Brain microvascular endothelial cell (primary cell): Measurements from ENCODE around the gene PCBP3.

ENCODE experiments used
- DNase-seq: peaks from one replicate; pipeline ENCODE4 v3.0.0-alpha.2; 2020
- H3K27ac ChIP-seq: fragments of 250-450 bp; sonication (Bioruptor Pico); 2 replicates; pipeline ENCODE4 v1.5.1; 2020; ENCODE audit warnings: mild to moderate bottlenecking, moderate library complexity
- H3K27me3 ChIP-seq: fragments of 250-450 bp; sonication (Bioruptor Pico); replicated peaks from 2 replicates; pipeline ENCODE4 v1.5.1; 2020; ENCODE audit warnings: mild to moderate bottlenecking
- H3K36me3 ChIP-seq: fragments of 250-450 bp; sonication (Bioruptor Pico); replicated peaks from 2 replicates; pipeline ENCODE4 v1.5.1; 2020; ENCODE audit warnings: mild to moderate bottlenecking
- H3K4me3 ChIP-seq: 2 replicates; pipeline ENCODE4 v1.5.1; 2011; ENCODE audit warnings: low read depth, mild to moderate bottlenecking, control low read depth, low read length, moderate library complexity
- in situ Hi-C: cut with HindIII; loops from 2 replicates; pipeline ENCODE4 v1.10.0; 2017; ENCODE audit warnings: low sequenced_read_pairs, low pct_ligation_motif_present
- TF ChIP-seq, protein P1 (sequence below): IDR thresholded peaks from 2 replicates; pipeline ENCODE4 v1.5.1; 2011; ENCODE audit warnings: low read depth, mild to moderate bottlenecking, moderate library complexity, low read length, control low read depth, inconsistent platforms; ENCODE audit errors: missing control alignments

The PCBP3 gene

DNA sequence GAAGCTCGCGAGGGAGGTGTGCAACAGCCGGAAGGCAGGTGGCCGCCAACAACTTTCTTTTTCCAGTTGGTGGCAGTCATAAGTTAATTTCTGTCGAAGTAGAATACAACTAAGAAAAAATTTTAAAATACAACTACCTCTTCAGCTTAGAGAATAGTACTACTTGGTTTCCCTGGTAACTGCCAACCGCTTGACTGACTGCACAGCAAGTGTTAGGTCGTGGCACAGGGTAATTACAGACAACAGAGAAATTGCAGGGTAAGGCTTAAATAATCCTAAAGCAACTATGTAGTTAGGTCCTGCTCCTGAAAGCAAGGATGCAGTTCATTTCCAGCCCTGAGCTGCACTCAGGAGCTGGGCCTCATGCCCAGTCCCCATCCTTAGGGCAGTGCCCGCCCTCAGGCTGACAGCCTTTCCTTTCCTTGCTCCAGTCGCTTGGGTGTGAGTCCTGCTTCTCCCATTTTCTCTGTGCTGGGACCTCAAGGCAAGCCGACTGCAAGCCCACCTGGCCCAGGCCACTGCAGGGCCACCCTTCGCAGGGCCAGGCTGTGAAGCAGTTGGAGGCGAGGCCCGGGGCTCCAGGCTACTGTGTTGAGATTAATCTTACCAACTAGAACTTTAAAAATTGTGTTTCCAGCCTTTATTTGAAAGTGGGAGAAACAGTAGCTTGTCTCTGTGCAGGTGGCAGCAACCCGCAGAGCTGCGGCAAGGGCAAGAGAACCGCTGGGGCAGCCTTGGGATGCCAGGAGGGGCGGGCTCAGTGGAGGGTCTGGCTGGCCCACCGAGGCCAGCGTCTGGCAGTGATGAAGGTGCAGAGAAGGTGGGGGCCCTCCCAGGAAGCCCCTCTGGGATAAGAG lies 148.3 kb downstream of the PCBP3 start:
- Histone ChIP-seq H3K4me3 (no peak overlapping the region), H3K27ac (no peak overlapping the region), H3K27me3 (no peaks in the 10 kb centered on the region), H3K36me3 (no peaks in the 10 kb centered on the region)
- DNase-seq: no peak
- in situ Hi-C loops: no loop called here
- TF ChIP-seq, protein P1, sequence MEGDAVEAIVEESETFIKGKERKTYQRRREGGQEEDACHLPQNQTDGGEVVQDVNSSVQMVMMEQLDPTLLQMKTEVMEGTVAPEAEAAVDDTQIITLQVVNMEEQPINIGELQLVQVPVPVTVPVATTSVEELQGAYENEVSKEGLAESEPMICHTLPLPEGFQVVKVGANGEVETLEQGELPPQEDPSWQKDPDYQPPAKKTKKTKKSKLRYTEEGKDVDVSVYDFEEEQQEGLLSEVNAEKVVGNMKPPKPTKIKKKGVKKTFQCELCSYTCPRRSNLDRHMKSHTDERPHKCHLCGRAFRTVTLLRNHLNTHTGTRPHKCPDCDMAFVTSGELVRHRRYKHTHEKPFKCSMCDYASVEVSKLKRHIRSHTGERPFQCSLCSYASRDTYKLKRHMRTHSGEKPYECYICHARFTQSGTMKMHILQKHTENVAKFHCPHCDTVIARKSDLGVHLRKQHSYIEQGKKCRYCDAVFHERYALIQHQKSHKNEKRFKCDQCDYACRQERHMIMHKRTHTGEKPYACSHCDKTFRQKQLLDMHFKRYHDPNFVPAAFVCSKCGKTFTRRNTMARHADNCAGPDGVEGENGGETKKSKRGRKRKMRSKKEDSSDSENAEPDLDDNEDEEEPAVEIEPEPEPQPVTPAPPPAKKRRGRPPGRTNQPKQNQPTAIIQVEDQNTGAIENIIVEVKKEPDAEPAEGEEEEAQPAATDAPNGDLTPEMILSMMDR: no peak

DNA sequence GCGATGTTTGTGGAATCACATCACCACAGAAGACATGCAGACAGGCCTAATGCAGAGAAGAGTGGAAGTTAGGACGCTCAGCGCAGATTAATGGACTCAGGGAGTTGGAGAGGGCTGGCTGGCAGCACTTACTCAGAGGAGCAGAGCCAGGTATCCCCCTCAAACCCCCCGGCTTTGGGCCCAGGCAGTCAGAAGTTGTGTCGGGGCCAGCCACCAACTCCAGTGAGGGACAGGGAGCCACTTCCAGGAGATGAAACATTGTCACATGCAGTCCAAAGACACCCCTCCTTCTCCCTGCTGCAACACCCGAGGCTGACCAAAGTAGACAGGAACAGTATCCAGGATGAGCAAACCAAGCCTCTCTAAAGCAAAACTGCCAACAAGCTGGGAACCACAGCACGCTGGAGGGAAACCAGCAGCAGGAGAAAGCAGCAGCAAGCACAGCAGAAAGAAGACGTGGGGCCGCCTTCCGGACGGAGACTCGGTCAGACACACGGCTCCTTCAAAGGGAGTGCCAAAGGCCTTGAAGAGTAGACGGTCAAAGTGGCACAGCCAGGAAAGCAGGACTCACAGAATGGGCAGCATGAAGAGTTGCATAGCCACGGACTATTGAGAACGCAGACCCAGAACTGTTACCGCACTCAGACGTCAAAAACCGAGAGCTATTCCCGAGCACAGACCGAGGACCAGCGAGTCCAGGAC lies 149.3 kb downstream of the PCBP3 start:
- no peak for DNase-seq
- Histone ChIP-seq H3K27ac (no peak overlapping the region), H3K27me3 (no peaks in the 10 kb centered on the region), H3K4me3 (no peak overlapping the region), H3K36me3 (no peaks in the 10 kb centered on the region)
- in situ Hi-C loops: no loop called here
- TF ChIP-seq, protein P1: no peak

DNA sequence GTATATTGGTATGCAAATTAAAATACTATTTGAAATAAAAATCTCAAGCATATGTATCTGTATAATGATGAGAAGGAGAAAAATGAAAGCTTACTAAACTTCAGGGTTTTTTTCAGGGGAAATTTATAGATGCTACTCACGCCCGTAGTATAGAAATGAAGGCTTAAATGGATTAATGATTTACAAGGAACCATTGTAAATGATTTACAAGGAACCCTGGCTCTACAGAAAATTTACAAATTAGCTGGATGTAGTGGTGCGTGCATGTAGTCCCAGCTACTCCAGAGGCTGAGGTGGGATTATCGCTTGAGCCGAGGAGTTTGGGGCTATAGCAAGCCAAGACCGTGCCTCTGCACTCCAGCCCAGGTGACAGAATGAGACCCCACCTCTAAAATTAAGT lies 150.5 kb downstream of the PCBP3 start:
- Histone ChIP-seq H3K27me3 (no peaks in the 10 kb centered on the region), H3K4me3 (no peak overlapping the region), H3K27ac (no peak overlapping the region), H3K36me3 (no peaks in the 10 kb centered on the region)
- in situ Hi-C loops: no loop called here
- TF ChIP-seq, protein P1: no peak
- no peak for DNase-seq

DNA sequence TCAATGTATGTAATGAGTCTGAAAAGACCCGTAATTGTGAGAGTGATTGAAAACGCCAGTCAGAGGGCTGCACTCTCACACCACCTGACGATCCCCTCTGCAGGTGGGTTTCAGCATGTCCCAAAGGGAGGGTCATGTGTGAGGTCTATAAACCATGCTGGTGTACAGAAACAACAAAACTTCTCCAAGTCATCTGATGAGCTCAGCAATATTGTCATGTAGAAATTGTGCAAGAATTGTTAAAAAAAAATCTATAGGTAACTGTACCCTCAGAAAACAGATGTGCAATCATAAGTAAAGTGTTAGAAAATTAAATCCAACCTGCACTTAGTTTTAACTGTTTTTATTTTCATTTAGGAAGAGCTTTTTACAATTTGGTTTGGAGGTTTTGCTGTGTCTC lies 152.5 kb downstream of the PCBP3 start:
- no peak overlapping the region for H3K27ac ChIP-seq
- no peaks in the 10 kb centered on the region for H3K27me3 ChIP-seq
- H3K4me3 ChIP-seq: no peak overlapping the region
- TF ChIP-seq, protein P1: no peak
- in situ Hi-C loops: no loop called here
- DNase-seq: no peak
- H3K36me3 ChIP-seq: no peaks in the 10 kb centered on the region

DNA sequence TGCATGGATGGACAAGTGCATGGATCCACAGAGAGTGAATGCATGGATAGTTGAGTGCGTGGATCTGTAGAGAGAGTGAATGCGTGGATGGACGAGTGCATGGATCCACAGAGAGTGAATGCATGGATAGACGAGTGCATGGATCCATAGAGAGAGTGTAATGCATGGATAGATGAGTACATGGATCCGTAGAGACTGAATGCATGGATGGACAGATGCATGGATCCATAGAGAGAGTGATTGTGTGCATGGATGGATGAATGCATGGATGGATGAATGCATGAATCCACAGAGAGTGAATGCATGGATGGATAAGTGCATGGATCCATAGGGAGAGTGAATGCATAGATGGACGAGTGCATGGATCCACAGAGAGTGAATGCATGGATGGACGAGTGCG lies 153.8 kb downstream of the PCBP3 start:
- H3K27me3 ChIP-seq: no peaks in the 10 kb centered on the region
- TF ChIP-seq, protein P1: no peak

More for the DNA sequence above, 153.8 kb downstream of the PCBP3 start:
- in situ Hi-C loops: no loop called here
- H3K27ac ChIP-seq: no peak overlapping the region
- no peak overlapping the region for H3K4me3 ChIP-seq
- H3K36me3 ChIP-seq: no peaks in the 10 kb centered on the region
- no peak for DNase-seq
